BJ (cell line): ENCODE measurements around the gene ST6GALNAC2. TPM values are rescaled to one million over a fixed set of nuclear protein-coding genes. Genes with fewer than 3 reads are reported as not detected.

ENCODE experiments used
- CTCF ChIA-PET: fragments of 350-600 bp; formaldehyde crosslinking; extraction: SDS; loops from one replicate; lab custom pipeline; 2021; ENCODE audit warnings: antibody characterized with exemption, inconsistent platforms; lab: Yijun Ruan, JAX
- POLR2A ChIA-PET: fragments of 300-600 bp; sonication (Branson Sonifier 250); formaldehyde crosslinking; extraction: SDS; loops from one replicate; lab custom pipeline; 2021; ENCODE audit warnings: antibody characterized with exemption; lab: Charles Lee
- DNase-seq: peaks from one replicate; pipeline ENCODE4 v3.0.0-alpha.2; 2011; ENCODE audit warnings: low read depth
- H3K27me3 ChIP-seq: 2 replicates; pipeline ENCODE4 v1.6.0; 2011; ENCODE audit warnings: low read length; ENCODE audit not compliant: control insufficient read depth, insufficient read depth
- H3K36me3 ChIP-seq: 2 replicates; pipeline ENCODE4 v1.5.1; 2011; ENCODE audit warnings: low read length; ENCODE audit not compliant: control insufficient read depth, insufficient read depth
- H3K4me3 ChIP-seq: 2 replicates; pipeline ENCODE4 v1.5.1; 2011; ENCODE audit warnings: low read depth, mild to moderate bottlenecking, control low read depth, low read length
- polyA plus RNA-seq: library from polyadenylated mRNA; depleted of rRNA; stranded (reverse); fragments of >200 nt; gene quantifications from 2 replicates; pipeline ENCODE4 v1.2.3, GENCODE V29; 2011
- TF ChIP-seq, protein P1 (sequence below): IDR thresholded peaks from 2 replicates; pipeline ENCODE4 v1.5.1; 2011; ENCODE audit warnings: low read depth, mild to moderate bottlenecking, control low read depth, inconsistent platforms, low read length, moderate library complexity; ENCODE audit not compliant: insufficient read depth

The ST6GALNAC2 gene
- polyA plus RNA-seq, 1 experiment = 0.72 TPM

DNA sequence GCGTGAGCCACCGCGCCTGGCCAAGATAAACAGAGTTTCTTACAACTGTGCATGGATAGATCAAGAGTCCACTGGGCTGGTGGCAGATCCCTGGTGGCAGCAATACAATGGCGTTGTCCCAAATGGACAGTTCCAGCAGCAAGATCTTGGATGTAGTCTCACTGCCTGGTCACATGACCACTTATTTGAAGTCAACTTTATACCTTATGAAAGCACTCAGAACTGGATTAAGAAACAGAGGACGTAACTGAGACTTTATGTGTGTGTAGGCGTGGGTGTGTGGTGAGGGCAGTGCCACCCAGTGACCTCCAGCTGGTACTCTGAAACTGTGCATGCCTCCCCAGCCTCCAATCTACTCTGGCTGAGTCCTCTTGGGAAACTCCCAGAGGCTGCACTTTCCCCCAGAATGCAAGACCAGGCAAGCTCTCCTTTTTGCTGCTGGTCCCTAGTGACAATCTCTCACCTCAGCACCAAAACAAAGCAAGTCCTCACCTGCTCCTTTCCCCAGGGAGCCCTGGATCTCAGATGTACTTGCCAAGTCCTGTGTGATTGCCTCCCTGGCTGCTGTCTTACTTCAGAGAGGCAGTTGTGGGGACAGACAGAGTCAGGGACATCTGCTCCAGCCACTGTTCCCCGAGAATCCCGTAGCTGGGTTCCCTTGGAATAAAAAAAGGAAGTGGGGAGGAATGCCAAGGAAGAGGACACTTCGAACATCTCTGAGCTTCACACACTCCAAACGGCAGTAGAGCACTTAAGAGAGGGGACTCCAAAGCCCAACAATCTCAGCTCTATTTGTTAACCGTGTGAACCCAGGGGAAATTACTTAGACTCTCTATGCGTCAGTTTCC, 11.7 kb upstream of the ST6GALNAC2 start:
- ChIA-PET CTCF (interaction anchor here (0.9 to 4.7 kb wide), 3 partner anchors 11 to 27 kb away, joined by 3 to 22 read pairs (median 3); partner anchors contain the start of gene ST6GALNAC2), POLR2A (no interaction called here)
- H3K36me3 ChIP-seq = no peaks in the 10 kb centered on the region
- TF ChIP-seq, protein P1, sequence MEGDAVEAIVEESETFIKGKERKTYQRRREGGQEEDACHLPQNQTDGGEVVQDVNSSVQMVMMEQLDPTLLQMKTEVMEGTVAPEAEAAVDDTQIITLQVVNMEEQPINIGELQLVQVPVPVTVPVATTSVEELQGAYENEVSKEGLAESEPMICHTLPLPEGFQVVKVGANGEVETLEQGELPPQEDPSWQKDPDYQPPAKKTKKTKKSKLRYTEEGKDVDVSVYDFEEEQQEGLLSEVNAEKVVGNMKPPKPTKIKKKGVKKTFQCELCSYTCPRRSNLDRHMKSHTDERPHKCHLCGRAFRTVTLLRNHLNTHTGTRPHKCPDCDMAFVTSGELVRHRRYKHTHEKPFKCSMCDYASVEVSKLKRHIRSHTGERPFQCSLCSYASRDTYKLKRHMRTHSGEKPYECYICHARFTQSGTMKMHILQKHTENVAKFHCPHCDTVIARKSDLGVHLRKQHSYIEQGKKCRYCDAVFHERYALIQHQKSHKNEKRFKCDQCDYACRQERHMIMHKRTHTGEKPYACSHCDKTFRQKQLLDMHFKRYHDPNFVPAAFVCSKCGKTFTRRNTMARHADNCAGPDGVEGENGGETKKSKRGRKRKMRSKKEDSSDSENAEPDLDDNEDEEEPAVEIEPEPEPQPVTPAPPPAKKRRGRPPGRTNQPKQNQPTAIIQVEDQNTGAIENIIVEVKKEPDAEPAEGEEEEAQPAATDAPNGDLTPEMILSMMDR = no peak
- no peak overlapping the region for H3K4me3 ChIP-seq
- no peaks in the 10 kb centered on the region for H3K27me3 ChIP-seq
- DNase-seq = no peak

DNA sequence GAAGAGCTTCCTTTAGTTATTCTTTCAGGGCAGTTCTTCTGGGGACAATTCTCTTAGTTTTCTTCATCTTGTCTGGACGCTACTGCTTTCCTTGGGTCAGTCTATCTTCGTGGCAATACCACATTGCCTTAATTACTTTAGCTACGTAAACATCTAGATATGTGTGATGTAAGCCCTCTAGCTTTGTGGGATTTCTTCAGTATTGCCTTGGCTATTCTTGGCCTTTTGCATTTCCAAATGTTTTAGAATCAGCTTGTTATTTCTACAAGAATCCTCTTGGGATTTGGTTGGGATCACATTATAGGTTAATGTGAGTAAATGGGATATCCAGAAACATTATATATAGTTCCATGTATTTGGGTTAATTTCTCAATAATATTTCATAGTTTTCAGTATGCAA, 9.0 kb upstream of the ST6GALNAC2 start:
- TF ChIP-seq, protein P1 = no peak
- POLR2A ChIA-PET = no interaction called here
- CTCF ChIA-PET = interaction anchor here (0.6 to 1.2 kb wide), 3 partner anchors 36 to 158 kb away, joined by 3 read pairs; no protein-coding TSS in a partner anchor
- Histone ChIP-seq H3K27me3 (no peaks in the 10 kb centered on the region), H3K36me3 (no peaks in the 10 kb centered on the region), H3K4me3 (no peak overlapping the region)
- no peak for DNase-seq

DNA sequence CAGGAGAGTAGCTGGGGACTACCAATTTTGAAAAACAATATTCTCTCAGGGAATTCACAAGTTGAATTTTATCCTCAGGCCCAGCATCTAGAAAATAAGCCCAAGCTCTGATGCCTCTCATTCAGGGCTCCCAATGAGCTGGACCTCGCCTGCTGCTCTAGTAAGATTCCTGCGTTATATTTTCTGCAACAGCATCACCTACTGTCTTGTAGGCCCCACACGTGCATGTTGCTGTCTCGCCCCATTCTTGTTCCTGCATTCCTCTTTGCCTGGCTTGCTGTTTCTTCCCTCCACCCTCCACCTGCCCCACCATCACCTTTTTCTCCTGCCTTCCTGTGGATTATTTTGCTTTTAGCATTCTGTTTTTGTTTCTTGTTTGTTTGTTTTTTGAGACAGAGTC, 8.3 kb upstream of the ST6GALNAC2 start:
- Histone ChIP-seq H3K36me3 (no peaks in the 10 kb centered on the region), H3K27me3 (peaks cover 2% of the 10 kb centered on the region; the same call in 1 of the 2 replicates), H3K4me3 (no peak overlapping the region)
- no peak for DNase-seq
- CTCF ChIA-PET = interaction anchor here (1.0 to 2.0 kb wide), 3 partner anchors 16 to 88 kb away, joined by 3 to 5 read pairs (median 4); no protein-coding TSS in a partner anchor
- TF ChIP-seq, protein P1 = no peak
- POLR2A ChIA-PET = no interaction called here

DNA sequence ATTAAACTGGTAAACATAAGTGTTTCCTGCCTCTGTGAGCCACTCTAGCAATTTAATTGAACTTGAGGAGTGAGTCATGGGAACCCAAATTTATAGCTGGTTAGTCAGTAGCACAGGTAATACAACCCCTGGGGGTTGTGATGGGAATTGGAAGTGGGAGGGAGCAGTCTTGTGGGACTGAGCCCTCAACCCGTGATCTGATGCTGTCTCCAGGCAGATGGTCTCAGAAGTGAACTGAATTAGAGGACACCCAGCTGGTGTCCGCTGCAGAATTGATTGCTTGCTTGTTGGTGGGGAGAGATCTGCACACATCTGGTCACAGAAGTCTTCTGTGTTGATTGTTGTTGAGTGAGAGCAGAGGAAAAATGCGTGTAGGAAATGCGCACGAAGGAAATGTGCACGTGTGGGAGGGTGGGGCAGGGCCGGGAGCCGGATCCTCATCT, 7.7 kb upstream of the ST6GALNAC2 start:
- ChIA-PET CTCF (interaction anchor here (1.0 to 2.0 kb wide), 3 partner anchors 15 to 88 kb away, joined by 3 to 5 read pairs (median 4); no protein-coding TSS in a partner anchor), POLR2A (no interaction called here)
- H3K4me3 ChIP-seq = no peak overlapping the region
- no peak for DNase-seq
- TF ChIP-seq, protein P1 = no peak
- peaks cover 2% of the 10 kb centered on the region; the same call in 1 of the 2 replicates for H3K27me3 ChIP-seq
- H3K36me3 ChIP-seq = no peaks in the 10 kb centered on the region

DNA sequence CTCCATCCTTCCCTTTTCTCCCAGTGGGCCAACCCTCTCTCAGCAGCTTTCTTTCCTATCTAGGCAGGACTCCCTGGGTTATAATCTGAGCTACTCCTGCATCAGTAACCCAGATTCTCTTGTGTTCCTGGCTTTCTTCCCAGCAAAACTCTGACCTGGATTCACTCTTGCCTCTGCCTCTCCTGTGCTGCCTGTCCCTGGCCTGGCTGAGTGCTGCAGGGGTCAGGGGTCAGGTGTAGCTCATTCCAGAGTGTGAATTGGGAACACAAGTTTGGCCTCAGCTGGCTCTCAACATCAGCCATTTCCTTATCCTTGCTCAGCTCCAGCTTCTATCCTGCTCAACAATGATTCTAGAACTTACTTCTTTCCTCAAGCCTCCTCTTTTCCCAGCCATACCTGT, 2.5 kb upstream of the ST6GALNAC2 start:
- no peak for DNase-seq
- TF ChIP-seq, protein P1 = no peak
- Histone ChIP-seq H3K27me3 (peaks cover 13% of the 10 kb centered on the region), H3K4me3 (no peak overlapping the region), H3K36me3 (no peaks in the 10 kb centered on the region)
- ChIA-PET POLR2A (no interaction called here), CTCF (interaction anchor here (0.8 to 1.1 kb wide), 2 partner anchors 8 to 42 kb away, joined by 3 read pairs; no protein-coding TSS in a partner anchor)
